ENCODE measurements around the gene DTNA.

- TF ChIP-seq CTCF (conservative IDR thresholded peaks at IDR 0.05): no peak
- no peak for TF ChIP-seq EZH2 (IDR thresholded peaks at IDR 0.05; ENCODE audit: low read depth)
These were observed 226.7 kb downstream of the DTNA start for GRCh38 chr18:34936772-34937171.
